Measurements from ENCODE around the gene TMCC3.

DNA sequence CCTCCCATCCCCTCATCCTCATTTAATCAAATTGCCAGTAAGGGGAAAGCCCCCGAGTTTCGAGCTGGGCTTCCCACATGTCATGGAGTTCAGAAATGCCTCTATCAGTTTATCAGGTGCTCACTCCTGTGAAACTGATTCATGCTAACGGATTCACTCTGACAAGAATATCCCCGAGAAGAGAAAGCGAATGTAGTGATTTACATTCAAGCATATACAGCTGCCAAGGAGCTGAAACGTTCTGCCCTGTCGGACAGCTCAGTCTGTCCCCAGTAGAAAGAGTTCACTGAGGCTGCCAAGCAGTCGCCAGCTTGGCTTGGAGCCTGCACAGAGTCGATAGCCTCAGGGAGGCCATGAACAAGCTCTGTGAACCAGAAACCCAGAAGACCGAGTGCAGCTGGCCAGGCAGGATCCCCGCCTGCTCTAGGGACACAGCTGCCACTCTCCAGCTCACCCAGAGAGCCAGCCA is 88.4 kb downstream of the TMCC3 start:
- TF ChIP-seq, protein P1, sequence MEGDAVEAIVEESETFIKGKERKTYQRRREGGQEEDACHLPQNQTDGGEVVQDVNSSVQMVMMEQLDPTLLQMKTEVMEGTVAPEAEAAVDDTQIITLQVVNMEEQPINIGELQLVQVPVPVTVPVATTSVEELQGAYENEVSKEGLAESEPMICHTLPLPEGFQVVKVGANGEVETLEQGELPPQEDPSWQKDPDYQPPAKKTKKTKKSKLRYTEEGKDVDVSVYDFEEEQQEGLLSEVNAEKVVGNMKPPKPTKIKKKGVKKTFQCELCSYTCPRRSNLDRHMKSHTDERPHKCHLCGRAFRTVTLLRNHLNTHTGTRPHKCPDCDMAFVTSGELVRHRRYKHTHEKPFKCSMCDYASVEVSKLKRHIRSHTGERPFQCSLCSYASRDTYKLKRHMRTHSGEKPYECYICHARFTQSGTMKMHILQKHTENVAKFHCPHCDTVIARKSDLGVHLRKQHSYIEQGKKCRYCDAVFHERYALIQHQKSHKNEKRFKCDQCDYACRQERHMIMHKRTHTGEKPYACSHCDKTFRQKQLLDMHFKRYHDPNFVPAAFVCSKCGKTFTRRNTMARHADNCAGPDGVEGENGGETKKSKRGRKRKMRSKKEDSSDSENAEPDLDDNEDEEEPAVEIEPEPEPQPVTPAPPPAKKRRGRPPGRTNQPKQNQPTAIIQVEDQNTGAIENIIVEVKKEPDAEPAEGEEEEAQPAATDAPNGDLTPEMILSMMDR (IDR thresholded peaks at IDR 0.05; ENCODE audit: poor library complexity, severe bottlenecking) = no peak
- TF ChIP-seq POLR2AphosphoS5 (IDR thresholded peaks at IDR 0.05) = no peak

Measured in neural cell (in vitro differentiated cells).